ENCODE results near the gene ASGR1. TPM values are rescaled to one million over a fixed set of nuclear protein-coding genes. Genes with fewer than 3 reads are reported as not detected.

Gene ASGR1
- total RNA-seq, 1 experiment from 2014 or later = 1.3 TPM

DNA sequence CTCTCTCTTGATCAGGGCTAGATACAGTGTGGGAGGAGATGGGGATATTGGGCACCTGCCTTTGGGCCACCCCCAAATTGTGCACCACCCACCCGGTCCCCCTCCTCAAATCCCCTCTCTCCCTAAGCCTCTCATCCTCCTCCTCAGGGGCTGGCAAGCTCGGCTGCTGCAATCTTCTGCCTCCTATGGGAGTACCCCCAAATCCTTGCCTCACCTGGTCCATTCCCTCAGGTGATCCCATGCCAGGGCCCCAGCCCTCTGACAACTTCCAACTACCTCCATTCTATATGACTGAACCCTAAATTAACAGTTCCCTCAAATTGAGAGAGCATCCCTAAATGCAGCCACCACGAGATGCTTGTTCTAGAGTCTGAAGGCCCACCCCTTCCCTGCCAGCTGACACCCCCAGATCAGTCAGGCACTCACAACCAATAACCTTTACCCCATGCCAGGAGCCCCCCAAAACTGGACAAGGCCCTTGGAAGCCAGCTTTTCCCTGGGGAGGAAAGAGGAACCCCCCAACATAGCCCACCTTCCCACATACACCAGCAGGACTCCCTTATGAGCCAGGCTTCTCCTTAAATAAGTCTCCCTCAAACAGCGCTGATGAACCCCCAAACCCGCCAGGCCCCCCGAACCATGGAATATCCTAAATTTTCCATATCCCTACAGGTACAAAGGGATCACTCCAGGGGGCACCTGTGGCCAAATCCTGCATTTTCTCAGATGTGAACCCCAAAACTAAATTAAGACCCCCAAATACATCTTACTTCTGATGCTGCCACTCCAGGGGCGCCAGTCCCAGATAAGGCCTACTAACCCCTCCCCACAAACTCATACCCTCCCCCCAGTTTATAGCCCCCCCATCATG, 37.3 kb upstream of the ASGR1 start:
- Histone ChIP-seq H3K9me3 (ENCODE audit: control insufficient read depth, insufficient read depth, low read depth, low read length) (no peaks in the 10 kb centered on the region), H3K27ac (ENCODE audit: low read length) (peak overlapping the region; percentile 73), H3K4me1 (ENCODE audit: control insufficient read depth, insufficient read depth, low read length) (peaks cover 36% of the 10 kb centered on the region), H3K36me3 (ENCODE audit: control insufficient read depth, insufficient read depth, low read length) (peaks cover 5% of the 10 kb centered on the region; the same call in 1 of the 2 replicates), H3K4me3 (ENCODE audit: low read depth in 2 of 2, low read length in 2 of 2) (peak overlapping the region; percentile 53 to 67), H3K27me3 (ENCODE audit: control insufficient read depth, insufficient read depth, low read length) (no peaks in the 10 kb centered on the region)
- intact Hi-C loops (cut with micrococcal nuclease; ENCODE audit: unreplicated experiment) = no loop called here
- TSS peak; percentile 55 for BruUV-seq (replicated peaks)
- POLR2A ChIA-PET = interaction anchor here (0.6 kb wide), 1 partner anchor 88 kb away, joined by 25 read pairs; no protein-coding TSS in a partner anchor
- ATAC-seq (no peak), DNase-seq (ENCODE audit: low read depth, low spot score) (no peak)
- TF ChIP-seq TCF7L2 (IDR thresholded peaks at IDR 0.05; ENCODE audit: low read depth, low read length) = no peak
- TF ChIP-seq, protein P1, sequence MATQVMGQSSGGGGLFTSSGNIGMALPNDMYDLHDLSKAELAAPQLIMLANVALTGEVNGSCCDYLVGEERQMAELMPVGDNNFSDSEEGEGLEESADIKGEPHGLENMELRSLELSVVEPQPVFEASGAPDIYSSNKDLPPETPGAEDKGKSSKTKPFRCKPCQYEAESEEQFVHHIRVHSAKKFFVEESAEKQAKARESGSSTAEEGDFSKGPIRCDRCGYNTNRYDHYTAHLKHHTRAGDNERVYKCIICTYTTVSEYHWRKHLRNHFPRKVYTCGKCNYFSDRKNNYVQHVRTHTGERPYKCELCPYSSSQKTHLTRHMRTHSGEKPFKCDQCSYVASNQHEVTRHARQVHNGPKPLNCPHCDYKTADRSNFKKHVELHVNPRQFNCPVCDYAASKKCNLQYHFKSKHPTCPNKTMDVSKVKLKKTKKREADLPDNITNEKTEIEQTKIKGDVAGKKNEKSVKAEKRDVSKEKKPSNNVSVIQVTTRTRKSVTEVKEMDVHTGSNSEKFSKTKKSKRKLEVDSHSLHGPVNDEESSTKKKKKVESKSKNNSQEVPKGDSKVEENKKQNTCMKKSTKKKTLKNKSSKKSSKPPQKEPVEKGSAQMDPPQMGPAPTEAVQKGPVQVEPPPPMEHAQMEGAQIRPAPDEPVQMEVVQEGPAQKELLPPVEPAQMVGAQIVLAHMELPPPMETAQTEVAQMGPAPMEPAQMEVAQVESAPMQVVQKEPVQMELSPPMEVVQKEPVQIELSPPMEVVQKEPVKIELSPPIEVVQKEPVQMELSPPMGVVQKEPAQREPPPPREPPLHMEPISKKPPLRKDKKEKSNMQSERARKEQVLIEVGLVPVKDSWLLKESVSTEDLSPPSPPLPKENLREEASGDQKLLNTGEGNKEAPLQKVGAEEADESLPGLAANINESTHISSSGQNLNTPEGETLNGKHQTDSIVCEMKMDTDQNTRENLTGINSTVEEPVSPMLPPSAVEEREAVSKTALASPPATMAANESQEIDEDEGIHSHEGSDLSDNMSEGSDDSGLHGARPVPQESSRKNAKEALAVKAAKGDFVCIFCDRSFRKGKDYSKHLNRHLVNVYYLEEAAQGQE (IDR thresholded peaks at IDR 0.05; ENCODE audit: insufficient read depth in 1 of 2, low read depth in 2 of 2, low read length in 1 of 2) = no peak
- TF ChIP-seq POLR2AphosphoS5 (IDR thresholded peaks at IDR 0.05; ENCODE audit: low read depth, low read length) = no peak
- no peak for TF ChIP-seq SIN3A (IDR thresholded peaks at IDR 0.05; ENCODE audit: borderline replicate concordance, insufficient read depth, low read depth, low read length)
- TF ChIP-seq, protein P2, sequence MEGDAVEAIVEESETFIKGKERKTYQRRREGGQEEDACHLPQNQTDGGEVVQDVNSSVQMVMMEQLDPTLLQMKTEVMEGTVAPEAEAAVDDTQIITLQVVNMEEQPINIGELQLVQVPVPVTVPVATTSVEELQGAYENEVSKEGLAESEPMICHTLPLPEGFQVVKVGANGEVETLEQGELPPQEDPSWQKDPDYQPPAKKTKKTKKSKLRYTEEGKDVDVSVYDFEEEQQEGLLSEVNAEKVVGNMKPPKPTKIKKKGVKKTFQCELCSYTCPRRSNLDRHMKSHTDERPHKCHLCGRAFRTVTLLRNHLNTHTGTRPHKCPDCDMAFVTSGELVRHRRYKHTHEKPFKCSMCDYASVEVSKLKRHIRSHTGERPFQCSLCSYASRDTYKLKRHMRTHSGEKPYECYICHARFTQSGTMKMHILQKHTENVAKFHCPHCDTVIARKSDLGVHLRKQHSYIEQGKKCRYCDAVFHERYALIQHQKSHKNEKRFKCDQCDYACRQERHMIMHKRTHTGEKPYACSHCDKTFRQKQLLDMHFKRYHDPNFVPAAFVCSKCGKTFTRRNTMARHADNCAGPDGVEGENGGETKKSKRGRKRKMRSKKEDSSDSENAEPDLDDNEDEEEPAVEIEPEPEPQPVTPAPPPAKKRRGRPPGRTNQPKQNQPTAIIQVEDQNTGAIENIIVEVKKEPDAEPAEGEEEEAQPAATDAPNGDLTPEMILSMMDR (IDR thresholded peaks at IDR 0.05) = no peak
- CTCF ChIA-PET = interaction anchor here (0.6 kb wide), 2 partner anchors 123 to 170 kb away, joined by 10 to 12 read pairs; no protein-coding TSS in a partner anchor
- in situ Hi-C loops (cut with HindIII; ENCODE audit: low pct_unique_long_range_greater_than_20kb, low sequenced_read_pairs) = no loop called here

DNA sequence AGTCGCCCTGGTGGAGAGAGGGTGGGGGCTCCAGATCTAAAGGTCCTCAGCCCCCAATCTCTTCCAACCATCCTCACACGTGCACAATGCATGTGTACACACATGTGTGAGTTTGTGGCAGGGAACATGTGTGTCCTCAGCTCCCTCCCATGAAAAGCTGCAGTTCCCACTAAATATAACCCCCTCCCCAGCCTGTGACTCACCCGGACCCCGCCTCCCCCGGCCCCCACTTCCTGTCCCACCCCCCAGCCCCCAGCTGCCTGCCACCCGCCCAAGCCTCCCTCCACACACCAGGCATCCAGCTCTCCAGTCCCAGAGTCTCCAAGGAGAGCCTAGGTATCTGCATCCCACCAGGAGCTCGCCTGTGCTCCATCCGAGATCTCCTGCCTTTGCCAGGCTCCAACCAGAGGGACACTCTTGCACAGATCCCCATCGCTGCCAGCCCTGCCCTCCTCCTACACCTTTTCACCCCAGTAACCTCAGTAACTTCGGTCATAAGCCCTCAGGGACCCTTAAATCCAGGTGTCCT, 36.5 kb upstream of the ASGR1 start:
- Histone ChIP-seq H3K4me3 (ENCODE audit: low read depth in 2 of 2, low read length in 2 of 2) (peak overlapping the region; percentile 53 to 70), H3K4me1 (ENCODE audit: control insufficient read depth, insufficient read depth, low read length) (peaks cover 29% of the 10 kb centered on the region), H3K27me3 (ENCODE audit: control insufficient read depth, insufficient read depth, low read length) (no peaks in the 10 kb centered on the region), H3K9me3 (ENCODE audit: control insufficient read depth, insufficient read depth, low read depth, low read length) (no peaks in the 10 kb centered on the region), H3K27ac (ENCODE audit: low read length) (peak overlapping the region; percentile 73), H3K36me3 (ENCODE audit: control insufficient read depth, insufficient read depth, low read length) (peaks cover 5% of the 10 kb centered on the region; the same call in 1 of the 2 replicates)
- in situ Hi-C loops (cut with HindIII; ENCODE audit: low pct_unique_long_range_greater_than_20kb, low sequenced_read_pairs) (no loop called here), intact Hi-C loops (cut with micrococcal nuclease; ENCODE audit: unreplicated experiment) (no loop called here)
- no TSS peak for BruUV-seq (replicated peaks)
- ChIA-PET POLR2A (interaction anchor here (0.6 kb wide), 1 partner anchor 89 kb away, joined by 25 read pairs; no protein-coding TSS in a partner anchor), CTCF (interaction anchor here (0.5 to 0.6 kb wide), 3 partner anchors 38 to 169 kb away, joined by 3 to 12 read pairs (median 10); no protein-coding TSS in a partner anchor)
- ATAC-seq = no peak
- TF ChIP-seq POLR2AphosphoS5 (IDR thresholded peaks at IDR 0.05; ENCODE audit: low read depth, low read length) (no peak), TCF7L2 (IDR thresholded peaks at IDR 0.05; ENCODE audit: low read depth, low read length) (no peak), SIN3A (IDR thresholded peaks at IDR 0.05; ENCODE audit: borderline replicate concordance, insufficient read depth, low read depth, low read length) (no peak)
- TF ChIP-seq, protein P2 (IDR thresholded peaks at IDR 0.05) = no peak
- TF ChIP-seq, protein P1 (IDR thresholded peaks at IDR 0.05; ENCODE audit: insufficient read depth in 1 of 2, low read depth in 2 of 2, low read length in 1 of 2) = no peak
- no peak for DNase-seq (ENCODE audit: low read depth, low spot score)
